Keratinocyte (primary cell): ENCODE data around the gene GPC5. TPM values are rescaled to one million over a fixed set of nuclear protein-coding genes. Genes with fewer than 3 reads are reported as not detected.

Experiments
- DNase-seq: peaks from one replicate; pipeline ENCODE4 v3.0.0-alpha.2; 2011; ENCODE audit warnings: low read depth, missing footprints, low spot score
- FAIRE-seq: peaks from 2 replicates; lab custom pipeline; 2011; peaks lifted over from hg19 to GRCh38; lab: Jason Lieb, UNC
- H2AFZ ChIP-seq: 2 replicates; pipeline ENCODE4 v1.6.0; 2012; ENCODE audit warnings: low read length, control low read depth, inconsistent platforms; ENCODE audit not compliant: control insufficient read depth
- H3K27ac ChIP-seq: 2 replicates; pipeline ENCODE4 v1.5.1; 2011; ENCODE audit warnings: low read length; ENCODE audit not compliant: control insufficient read depth, insufficient read depth
- H3K27me3 ChIP-seq: 3 replicates; pipeline ENCODE4 v1.6.0; 2011; ENCODE audit warnings: low read length; ENCODE audit not compliant: control insufficient read depth, insufficient read depth; ENCODE audit errors: extremely low read depth
- H3K36me3 ChIP-seq, 2 experiments: 2 replicates in 1 of 2; 3 replicates in 1 of 2; pipeline ENCODE4 v1.5.1; 2011; ENCODE audit warnings: low read length in 2 of 2, mild to moderate bottlenecking in 1 of 2; ENCODE audit not compliant: control insufficient read depth in 2 of 2, insufficient read depth in 2 of 2; ENCODE audit errors: extremely low read depth in 1 of 2
- H3K4me1 ChIP-seq: 3 replicates; pipeline ENCODE4 v1.5.1; 2011; ENCODE audit warnings: low read length; ENCODE audit not compliant: control insufficient read depth, insufficient read depth; ENCODE audit errors: extremely low read depth
- H3K4me2 ChIP-seq: 3 replicates; pipeline ENCODE4 v1.6.0; 2011; ENCODE audit warnings: low read depth, low read length; ENCODE audit not compliant: control insufficient read depth, insufficient read depth; ENCODE audit errors: extremely low read depth
- H3K4me3 ChIP-seq, 3 experiments: fragments of 200-600 bp in 1 of 3; sonication (generic) in 1 of 3; 2 replicates in 2 of 3; 3 replicates in 1 of 3; pipeline ENCODE4 v1.5.1; 2011 to 2016; ENCODE audit warnings: low read length in 3 of 3, mild to moderate bottlenecking in 3 of 3, control low read depth in 2 of 3, inconsistent platforms in 1 of 3, low read depth in 1 of 3, mixed read lengths in 1 of 3, mixed run types in 1 of 3, moderate library complexity in 1 of 3; ENCODE audit not compliant: control insufficient read depth in 2 of 3, insufficient read depth in 2 of 3; ENCODE audit errors: extremely low read depth in 1 of 3
- H3K79me2 ChIP-seq: 2 replicates; pipeline ENCODE4 v1.6.0; 2012; ENCODE audit warnings: low read length; ENCODE audit not compliant: control insufficient read depth, insufficient read depth
- H3K9ac ChIP-seq: 3 replicates; pipeline ENCODE4 v1.6.0; 2011; ENCODE audit warnings: low read length; ENCODE audit not compliant: control insufficient read depth, insufficient read depth; ENCODE audit errors: extremely low read depth
- H3K9me1 ChIP-seq: 3 replicates; pipeline ENCODE4 v1.6.0; 2011; ENCODE audit warnings: low read length; ENCODE audit not compliant: control insufficient read depth, insufficient read depth; ENCODE audit errors: extremely low read depth
- H3K9me3 ChIP-seq: 2 replicates; pipeline ENCODE4 v1.5.1; 2012; ENCODE audit warnings: low read depth, low read length; ENCODE audit not compliant: control insufficient read depth
- H4K20me1 ChIP-seq: 3 replicates; pipeline ENCODE4 v1.6.0; 2011; ENCODE audit warnings: low read length; ENCODE audit not compliant: control insufficient read depth, insufficient read depth; ENCODE audit errors: extremely low read depth
- CTCF ChIP-seq, 3 experiments: IDR thresholded peaks in 1 of 3; conservative IDR thresholded peaks in 1 of 3; optimal IDR thresholded peaks in 1 of 3; 2 replicates in 2 of 3; 3 replicates in 1 of 3; pipeline versions ENCODE3 to v1.5.1; 2011; ENCODE audit warnings: low read length in 3 of 3, mild to moderate bottlenecking in 3 of 3, moderate library complexity in 2 of 3, control low read depth in 1 of 3, inconsistent platforms in 1 of 3; ENCODE audit not compliant: insufficient read depth in 2 of 3; ENCODE audit errors: extremely low read depth in 1 of 3
- EZH2 ChIP-seq: IDR thresholded peaks from one replicate; pipeline ENCODE4 v1.6.1; 2012; ENCODE audit warnings: inconsistent platforms, mild to moderate bottlenecking, low read length, moderate library complexity
- dilution Hi-C: fragments of 300-500 bp; cut with MboI; formaldehyde crosslinking; loops from one replicate; pipeline ENCODE4 v1.7.0; 2020; ENCODE audit warnings: low sequenced_read_pairs; ENCODE audit not compliant: extremely low pct_ligation_motif_present
- polyA plus RNA-seq, 5 experiments: library from polyadenylated mRNA; depleted of rRNA in 3 of 5; stranded (reverse) in 3 of 5; stranded (forward) in 1 of 5; unstranded in 1 of 5; fragments of >200 nt; gene quantifications; 1 replicate in 1 of 5; 2 replicates in 3 of 5; 3 replicates in 1 of 5; pipeline versions ENCODE4 v1.2.1 to v1.2.3, GENCODE V29; 2011 to 2012; ENCODE audit warnings: missing spikeins in 2 of 5, low read depth in 1 of 5, low replicate concordance in 1 of 5

GPC5 gene
- polyA plus RNA-seq, 1 donor (not counting 4 experiments of a cell fraction or from before 2014, with no cell fraction given), result 0.10 TPM

- Histone ChIP-seq H3K9me1 (no peaks in the 10 kb centered on the region), H4K20me1 (no peaks in the 10 kb centered on the region), H3K27ac (no peak overlapping the region), H3K9ac (no peak overlapping the region), H3K9me3 (no peaks in the 10 kb centered on the region), H3K4me1 (peaks cover 6% of the 10 kb centered on the region), H3K27me3 (no peaks in the 10 kb centered on the region), H3K36me3 (no peaks in the 10 kb centered on the region), H3K4me2 (no peak overlapping the region), H2AFZ (no peak overlapping the region), H3K79me2 (no peaks in the 10 kb centered on the region), H3K4me3 (no peak overlapping the region)
- dilution Hi-C loops, result no loop called here
- FAIRE-seq (no peak), DNase-seq (no peak)
- no peak for TF ChIP-seq CTCF (optimal IDR thresholded peaks at IDR 0.05 in 1 of 3, IDR thresholded peaks at IDR 0.05 in 1 of 3, conservative IDR thresholded peaks at IDR 0.05 in 1 of 3; ENCODE audit: extremely low read depth in 1 of 3, insufficient read depth in 2 of 3, low read length in 3 of 3)
- no peak for TF ChIP-seq EZH2
These were observed 65.9 kb downstream of the GPC5 start for GRCh38 chr13:91464336-91464735.

- Histone ChIP-seq H2AFZ (no peak overlapping the region), H4K20me1 (no peaks in the 10 kb centered on the region), H3K27me3 (no peaks in the 10 kb centered on the region), H3K4me1 (peaks cover 6% of the 10 kb centered on the region), H3K27ac (no peak overlapping the region), H3K36me3 (no peaks in the 10 kb centered on the region), H3K9ac (no peak overlapping the region), H3K4me3 (no peak overlapping the region), H3K79me2 (no peaks in the 10 kb centered on the region), H3K4me2 (no peak overlapping the region), H3K9me1 (no peaks in the 10 kb centered on the region), H3K9me3 (no peaks in the 10 kb centered on the region)
- TF ChIP-seq EZH2 (no peak), CTCF (optimal IDR thresholded peaks at IDR 0.05 in 1 of 3, IDR thresholded peaks at IDR 0.05 in 1 of 3, conservative IDR thresholded peaks at IDR 0.05 in 1 of 3; ENCODE audit: extremely low read depth in 1 of 3, insufficient read depth in 2 of 3, low read length in 3 of 3) (no peak)
- dilution Hi-C loops, result no loop called here
- no peak for FAIRE-seq
- DNase-seq, result no peak
These were observed 68.8 kb downstream of the GPC5 start for GRCh38 chr13:91467236-91467635.
